HG02852 (cell line): ENCODE data around the gene DOK4.
"Not testable (repeated sequence)": the region's sequence is repeated elsewhere in the genome, so short reads cannot be mapped to it uniquely, and the experiment has no call there.

Source experiments
- ATAC-seq: cut with Tn5 transposase; IDR thresholded peaks from one replicate; pipeline ENCODE4 v1.9.1; 2021; ENCODE audit warnings: mild to moderate bottlenecking, moderate library complexity; ENCODE audit not compliant: unreplicated experiment

The DOK4 gene

GRCh38 chr16:57452021-57452420 lies 34.3 kb downstream of the DOK4 start:
- no peak for ATAC-seq

GRCh38 chr16:57447186-57447962 lies 38.9 kb downstream of the DOK4 start, which contains the start of the genes CIAPIN1 and COQ9:
Gene CIAPIN1 (minus strand): TSS chr16:57447385. CDS start chr16:57440928, 6,457 bp downstream.
Gene COQ9 (plus strand): TSS chr16:57447479. CDS start chr16:57447506, 27 bp downstream.
- peak; percentile 98 for ATAC-seq

- ATAC-seq, result peak; percentile 27
Measured at GRCh38 chr16:57446531-57447185, 39.6 kb downstream of the DOK4 start.

- ATAC-seq, result no peak
Measured at GRCh38 chr16:57445510-57445909, 40.8 kb downstream of the DOK4 start.

- no peak for ATAC-seq
Measured at GRCh38 chr16:57444711-57445110, 41.6 kb downstream of the DOK4 start.

GRCh38 chr16:57440551-57440950 lies 45.7 kb downstream of the DOK4 start:
- ATAC-seq, result not testable (repeated sequence)

- ATAC-seq, result not testable (repeated sequence)
Measured at GRCh38 chr16:57439947-57440346, 46.3 kb downstream of the DOK4 start.

- ATAC-seq, result no peak
Measured at GRCh38 chr16:57435838-57436237, 50.5 kb downstream of the DOK4 start.

- no peak for ATAC-seq
Measured at GRCh38 chr16:57434003-57434402, 52.3 kb downstream of the DOK4 start.

GRCh38 chr16:57432989-57433388 lies 53.3 kb downstream of the DOK4 start:
- no peak for ATAC-seq

GRCh38 chr16:57432505-57432904 lies 53.8 kb downstream of the DOK4 start:
- no peak for ATAC-seq

GRCh38 chr16:57430955-57431354 lies 55.3 kb downstream of the DOK4 start:
- ATAC-seq, result no peak

GRCh38 chr16:57427824-57428223 lies 58.5 kb downstream of the DOK4 start:
- no peak for ATAC-seq

- ATAC-seq, result no peak
Measured at GRCh38 chr16:57427307-57427706, 59.0 kb downstream of the DOK4 start.

GRCh38 chr16:57426356-57426755 lies 59.9 kb downstream of the DOK4 start:
- ATAC-seq, result no peak

GRCh38 chr16:57424583-57424982 lies 61.7 kb downstream of the DOK4 start:
- ATAC-seq, result no peak

GRCh38 chr16:57423152-57423551 lies 63.1 kb downstream of the DOK4 start:
- no peak for ATAC-seq

- ATAC-seq, result no peak
Measured at GRCh38 chr16:57422026-57422944, 64.0 kb downstream of the DOK4 start.
